GM21515 (cell line): ENCODE measurements around the gene SPCS2.
"Not testable (repeated sequence)": the region's sequence is repeated elsewhere in the genome, so short reads cannot be mapped to it uniquely, and the experiment has no call there.

Experiments used
- ATAC-seq: cut with Tn5 transposase; IDR thresholded peaks from one replicate; pipeline ENCODE4 v1.9.1; 2021; ENCODE audit not compliant: unreplicated experiment

The SPCS2 gene

DNA sequence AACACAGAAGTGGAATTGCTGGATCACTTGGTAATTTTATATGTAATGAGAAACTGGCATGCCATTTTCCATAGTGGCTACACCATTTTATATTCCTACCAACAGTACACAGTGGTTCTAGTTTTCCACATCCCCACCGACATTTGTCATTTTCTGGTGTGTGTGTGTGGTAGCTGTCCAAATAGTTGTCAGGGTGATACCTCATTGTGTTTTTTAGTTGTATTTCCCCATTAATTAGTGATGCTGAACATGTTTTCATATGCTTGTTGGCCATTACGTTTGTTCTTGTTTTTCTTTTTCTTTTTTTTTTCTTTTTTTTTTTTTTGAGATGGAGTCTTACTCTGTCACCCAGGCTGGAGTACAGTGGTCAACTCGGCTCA is 51.9 kb downstream of the SPCS2 start:
- ATAC-seq, result no peak

DNA sequence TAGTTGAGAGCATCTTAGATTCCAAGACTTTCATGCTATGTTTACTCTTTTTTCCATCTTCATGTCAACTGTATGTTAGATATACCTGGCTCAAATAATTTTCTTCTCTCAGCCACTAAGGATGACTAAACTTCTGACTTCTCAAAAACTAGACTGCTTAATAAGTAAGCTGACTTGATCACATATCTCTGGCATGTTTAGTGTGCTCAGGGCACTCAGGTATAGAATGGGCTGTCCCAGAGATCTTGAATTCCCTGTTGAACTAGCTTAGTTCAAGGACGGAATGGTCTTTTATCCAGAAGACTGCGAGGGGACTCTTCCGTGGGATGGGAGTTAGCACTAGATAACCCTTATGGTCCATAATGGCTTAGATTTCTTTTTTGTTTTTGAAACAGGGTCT is 52.6 kb downstream of the SPCS2 start:
- no peak for ATAC-seq

DNA sequence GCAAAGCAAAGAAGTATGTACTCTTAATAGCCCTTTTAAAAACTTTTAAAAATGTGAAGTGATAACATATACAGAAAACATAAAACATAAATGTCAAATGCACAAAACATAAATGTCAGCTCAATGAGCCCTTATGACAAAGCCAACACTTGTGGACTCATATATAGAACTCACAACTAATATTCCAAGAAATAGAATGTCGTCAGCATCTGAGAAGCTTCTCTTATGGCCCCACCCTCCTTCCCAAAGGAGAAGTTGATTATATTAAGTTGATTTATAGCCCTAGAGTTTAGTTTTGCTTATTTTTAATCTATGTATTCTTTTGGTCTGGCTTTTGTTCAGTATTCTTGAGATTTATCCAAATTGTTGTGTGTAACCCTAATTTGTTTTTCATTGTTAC is 53.5 kb downstream of the SPCS2 start:
- no peak for ATAC-seq

DNA sequence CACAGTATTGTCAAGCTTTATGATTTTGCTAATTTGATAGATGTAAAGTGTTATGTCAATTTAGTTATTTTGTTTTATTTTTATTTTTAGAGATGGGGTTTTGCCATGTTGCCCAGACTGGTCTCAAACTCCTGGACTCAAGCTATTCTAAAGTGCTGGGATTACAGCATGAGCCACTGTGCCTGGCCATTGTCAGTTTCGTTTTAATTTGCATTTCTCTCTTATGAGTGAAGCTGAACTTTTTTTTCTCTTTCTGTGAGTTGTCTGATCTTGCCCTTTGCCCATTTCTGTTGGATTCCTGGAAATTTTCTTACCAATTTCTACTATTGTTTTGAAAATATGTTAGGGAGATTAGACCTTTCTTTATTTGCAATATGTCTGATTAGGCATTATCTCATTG is 55.1 kb downstream of the SPCS2 start:
- no peak for ATAC-seq

DNA sequence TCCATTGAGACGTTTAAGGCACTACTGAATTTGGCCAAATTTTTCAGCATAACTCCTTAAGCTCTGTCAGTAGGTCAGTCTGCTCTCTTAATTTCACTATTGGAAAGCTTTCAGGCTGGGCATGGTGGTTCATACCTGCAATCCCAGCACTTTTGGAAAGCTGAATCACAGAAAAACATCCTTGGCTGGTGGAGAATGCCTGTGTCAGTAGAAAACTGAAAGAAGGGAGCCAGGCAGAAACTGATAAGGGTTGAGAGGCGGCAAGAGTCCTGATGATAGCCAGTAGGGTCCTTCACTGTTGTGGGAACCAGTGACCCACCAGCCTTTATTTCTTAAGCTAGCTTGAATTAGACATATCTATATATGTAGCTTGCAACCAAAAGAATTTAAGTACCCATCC is 62.3 kb downstream of the SPCS2 start:
- ATAC-seq, result no peak

DNA sequence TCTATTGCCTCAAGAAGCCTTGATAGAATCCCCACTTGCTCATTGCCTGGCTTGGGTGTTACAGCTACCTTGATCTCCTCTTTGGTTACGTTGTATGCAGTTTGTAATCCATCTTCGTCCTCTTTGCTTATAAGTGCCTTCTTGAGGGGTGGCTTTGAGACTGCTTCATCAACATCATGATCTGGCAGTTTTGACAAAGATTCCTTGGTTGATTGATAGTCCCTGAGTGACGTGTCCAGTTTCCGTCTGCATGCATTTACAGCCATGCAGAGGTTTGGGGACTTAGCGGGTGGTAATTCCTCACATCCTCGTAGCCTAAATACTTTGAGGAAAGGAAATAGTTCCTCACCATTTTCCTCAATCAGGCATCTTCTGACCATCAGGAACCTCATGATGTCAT is 62.8 kb downstream of the SPCS2 start:
- ATAC-seq, result no peak

DNA sequence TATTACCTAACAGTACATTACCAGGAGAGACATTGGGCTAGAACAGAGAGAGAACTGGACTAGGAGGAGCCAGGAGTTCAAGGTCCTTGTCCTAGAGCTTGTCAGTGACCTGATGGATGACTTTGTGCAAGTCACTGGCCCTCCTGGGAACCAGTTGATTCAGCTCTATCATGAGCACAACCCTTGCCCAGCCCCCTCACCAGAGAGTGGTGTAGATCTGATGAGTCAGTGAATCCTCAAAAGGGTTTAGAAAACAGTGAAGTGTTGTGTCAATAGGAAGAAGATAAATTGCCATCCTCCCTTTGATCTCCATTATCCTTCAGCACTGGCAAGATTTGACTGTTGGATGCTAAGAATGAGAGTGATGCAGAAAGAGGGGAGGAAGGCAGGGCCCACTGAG is 64.0 kb downstream of the SPCS2 start:
- no peak for ATAC-seq

DNA sequence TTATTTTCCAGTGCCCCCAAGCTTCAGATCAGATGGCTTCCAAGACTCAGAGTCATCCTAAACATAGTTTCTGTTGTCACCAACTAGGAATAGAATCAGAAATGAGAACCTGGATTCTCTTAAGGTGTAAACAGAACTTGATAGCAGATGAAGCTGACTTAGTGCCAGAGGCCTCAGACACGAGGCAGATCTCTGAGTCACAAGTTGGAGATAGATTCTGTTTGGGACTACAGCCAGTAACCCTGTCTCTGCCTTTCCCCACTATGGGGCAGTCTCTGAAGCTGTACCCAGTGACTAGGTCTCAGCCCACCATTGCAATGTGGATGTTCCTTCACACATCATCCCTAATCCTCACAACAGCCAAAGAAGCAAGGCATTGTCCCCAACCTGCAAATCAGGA is 65.1 kb downstream of the SPCS2 start:
- ATAC-seq, result no peak

DNA sequence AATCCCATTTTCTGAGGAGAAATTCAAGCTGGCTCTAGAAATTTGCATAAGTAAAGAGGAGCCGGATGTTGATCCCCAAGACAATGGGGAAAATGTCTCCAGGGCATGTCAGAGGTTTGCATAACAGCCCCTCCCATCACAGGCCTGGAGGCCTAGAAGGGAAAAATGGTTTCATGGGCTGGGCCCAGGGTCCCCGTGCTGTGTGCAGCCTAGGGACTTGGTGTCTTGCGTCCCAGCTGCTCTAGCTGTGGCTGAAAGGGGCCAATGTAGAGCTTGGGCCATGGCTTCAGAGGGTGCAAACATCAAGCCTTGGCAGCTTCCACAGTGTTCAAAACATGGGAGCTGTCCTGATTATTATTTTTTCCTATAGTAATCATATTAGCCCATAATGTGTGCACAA is 70.1 kb downstream of the SPCS2 start:
- not testable (repeated sequence) for ATAC-seq

DNA sequence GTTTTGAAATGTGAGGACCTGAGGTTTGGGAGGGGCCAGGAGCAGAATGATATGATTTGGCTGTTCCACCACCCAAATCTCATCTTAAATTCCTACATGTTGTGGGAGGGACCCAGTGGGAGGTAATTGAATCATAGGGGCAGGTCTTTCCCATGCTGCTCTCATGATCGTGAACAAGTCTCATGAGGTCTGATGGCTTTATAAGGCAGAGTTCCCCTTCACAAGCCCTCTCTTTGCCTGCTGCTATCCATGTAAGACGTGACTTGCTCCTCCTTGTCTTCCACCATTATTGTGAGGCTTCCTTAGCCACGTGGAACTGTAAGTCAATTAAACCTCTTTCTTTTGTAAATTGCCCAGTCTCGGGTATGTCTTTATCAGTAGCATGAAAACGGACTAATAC is 71.3 kb downstream of the SPCS2 start:
- ATAC-seq, result not testable (repeated sequence)

DNA sequence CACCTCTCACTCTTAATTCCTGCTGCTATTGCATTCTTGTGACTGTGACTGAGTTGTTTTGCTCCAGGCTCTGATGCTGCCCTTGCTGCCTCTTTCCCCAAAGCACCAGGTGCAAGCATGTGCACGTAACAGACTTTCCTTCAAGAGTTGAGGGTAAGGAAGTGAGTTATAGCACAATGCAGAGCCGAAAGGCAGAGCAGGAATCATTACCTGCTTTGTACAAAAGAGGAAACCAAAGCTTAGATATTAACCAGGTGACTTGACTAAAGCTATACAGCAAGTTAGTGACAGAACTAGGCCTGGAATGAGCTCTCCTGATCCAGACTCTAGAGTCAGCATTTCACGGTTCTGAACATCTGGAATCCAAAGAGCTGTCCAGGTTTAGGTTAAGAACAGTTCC is 73.2 kb downstream of the SPCS2 start:
- peak; percentile 55 for ATAC-seq

DNA sequence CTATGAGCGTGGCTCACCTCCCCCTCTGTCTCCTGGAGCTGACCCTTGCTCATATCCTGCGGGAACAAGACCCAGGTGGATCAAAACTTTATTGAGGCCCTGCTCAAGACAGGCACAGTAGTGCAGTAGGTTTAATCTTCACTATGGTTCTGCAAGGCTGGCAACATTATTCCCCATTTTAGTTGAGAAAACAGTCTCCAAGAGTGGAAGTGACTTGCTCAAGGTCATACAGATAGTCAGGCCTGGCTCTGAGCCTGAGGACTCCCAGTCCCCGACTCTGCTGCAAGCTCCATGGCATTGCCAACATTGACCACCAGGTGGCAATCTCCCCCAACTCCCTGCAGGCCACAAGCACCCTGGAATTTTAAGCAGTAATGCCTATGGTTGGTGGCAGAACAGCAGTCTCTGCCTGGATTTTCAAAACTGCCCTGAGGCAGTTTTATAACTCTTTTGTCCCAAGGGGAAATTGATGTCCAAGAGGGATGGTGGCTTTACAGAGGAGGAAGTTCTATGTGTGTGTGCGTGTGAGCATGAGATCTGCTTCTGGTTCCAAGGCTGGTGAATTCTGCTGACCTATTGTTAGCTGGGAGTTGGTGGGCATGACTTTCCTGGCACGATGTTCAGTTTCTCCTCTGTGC is 73.8 kb downstream of the SPCS2 start:
- ATAC-seq, result peak; percentile 71

DNA sequence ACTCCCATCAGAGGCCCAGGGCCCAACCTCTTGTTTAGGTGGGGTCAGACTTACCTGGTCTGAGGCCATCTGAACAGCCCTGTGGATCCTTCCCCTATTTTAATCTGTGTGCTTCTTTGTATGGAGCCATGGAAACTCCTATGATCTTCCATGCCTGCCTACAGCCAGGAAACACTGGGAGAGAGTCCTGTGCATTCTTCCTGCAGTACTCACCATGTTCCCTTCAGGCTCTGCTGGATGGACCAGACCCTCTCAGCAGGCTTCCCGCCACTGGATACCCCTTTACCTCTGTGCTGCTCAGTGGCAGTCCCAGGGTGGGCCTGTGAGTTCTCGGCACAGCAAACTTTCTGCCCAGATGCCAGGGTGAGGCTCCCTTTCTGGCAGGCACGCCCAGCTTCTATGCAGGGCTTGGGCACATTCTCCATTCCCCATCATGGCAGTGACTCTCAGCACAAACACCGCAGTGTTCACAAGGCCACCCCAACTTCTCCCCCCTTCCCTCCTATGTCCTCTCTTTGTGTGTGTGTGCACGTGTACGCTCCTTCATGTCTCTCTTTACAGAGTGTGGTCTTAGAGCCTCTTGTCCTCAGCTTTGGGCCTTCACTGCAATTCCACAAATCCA is 74.5 kb downstream of the SPCS2 start:
- ATAC-seq, result no peak

DNA sequence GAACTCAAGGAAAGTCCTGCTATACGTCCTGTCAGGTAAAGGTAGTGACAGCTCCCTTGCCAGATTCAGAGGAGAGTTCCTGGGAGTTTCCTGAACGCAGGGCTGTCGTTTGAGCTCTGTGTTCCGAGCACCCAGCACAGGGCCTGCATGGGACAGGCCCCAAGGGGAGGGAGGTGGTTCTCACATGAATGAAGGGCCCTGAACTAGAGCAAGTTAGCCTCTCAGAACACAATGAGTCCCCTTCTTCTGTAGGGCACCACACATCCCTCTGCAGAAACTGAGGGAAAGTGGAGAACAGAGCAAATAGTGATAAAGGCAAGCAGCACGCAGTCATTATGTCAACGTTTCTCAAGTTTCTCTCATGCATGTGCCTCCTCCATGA is 75.0 kb downstream of the SPCS2 start:
- ATAC-seq, result no peak

DNA sequence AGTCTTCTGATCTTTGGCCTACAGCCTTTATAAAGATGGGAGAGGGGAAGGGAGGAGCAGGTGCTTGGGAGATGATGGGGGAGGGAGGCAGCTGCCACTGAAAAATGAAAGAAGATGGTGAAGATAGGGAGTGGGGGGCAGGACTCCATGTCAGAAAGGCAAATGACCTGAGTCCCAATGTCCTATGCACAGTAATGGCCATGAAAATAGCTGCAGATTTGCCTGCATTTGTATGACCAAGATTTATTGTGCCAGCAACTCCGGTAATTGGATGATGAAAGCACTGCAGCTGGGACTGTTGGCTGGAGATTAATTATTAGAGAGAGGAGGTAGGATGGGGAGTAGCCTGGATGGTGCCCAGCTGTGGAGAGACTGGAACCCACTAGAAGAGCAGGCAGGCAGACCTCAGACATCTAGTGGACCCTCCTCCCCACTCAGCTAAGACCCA is 75.7 kb downstream of the SPCS2 start:
- ATAC-seq, result no peak

DNA sequence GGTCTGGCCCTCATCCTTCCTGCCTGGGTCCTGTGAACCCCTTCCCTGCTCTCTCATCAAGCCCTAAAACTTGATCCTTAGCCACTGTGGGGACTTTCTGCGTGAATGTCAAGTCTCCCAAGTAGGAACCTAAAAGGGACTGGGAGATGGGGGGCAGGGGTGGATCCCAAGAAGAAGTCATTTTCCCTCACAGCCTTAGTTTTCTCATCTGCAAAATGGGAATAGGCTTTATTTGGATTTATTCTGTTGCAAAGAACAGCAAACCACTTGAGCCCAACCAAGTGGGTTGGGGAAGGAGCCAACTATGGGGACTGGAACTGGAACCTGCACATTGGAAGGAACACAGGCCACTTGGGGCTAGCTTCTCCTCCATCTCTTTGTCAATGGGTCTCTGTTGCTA is 76.5 kb downstream of the SPCS2 start:
- no peak for ATAC-seq

DNA sequence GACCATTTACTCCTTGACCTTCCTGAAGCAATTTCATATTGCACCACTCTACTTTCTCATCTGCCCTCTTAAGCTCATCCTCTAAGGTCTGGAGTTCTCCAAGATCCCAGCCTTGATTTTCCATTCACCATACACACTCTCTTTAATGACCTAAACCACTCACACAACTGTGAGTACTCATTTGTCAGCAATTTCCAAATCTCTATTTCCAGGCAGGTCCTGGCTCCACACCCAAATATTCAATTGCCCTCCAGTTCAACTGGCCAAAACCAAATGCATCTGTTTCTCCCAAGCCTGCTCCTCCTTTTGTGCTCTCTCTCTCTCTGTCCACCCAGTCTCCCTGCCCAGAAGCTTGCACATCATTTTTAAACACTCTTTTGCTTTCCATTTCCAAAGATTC is 79.3 kb downstream of the SPCS2 start:
- ATAC-seq, result no peak
